Mesendoderm (in vitro differentiated cells): ENCODE measurements around the gene ARPC5.
"Not testable (repeated sequence)": the region's sequence is repeated elsewhere in the genome, so short reads cannot be mapped to it uniquely, and the experiment has no call there.

ENCODE experiments used
- DNase-seq: peaks from one replicate; pipeline ENCODE4 v3.0.0; 2013
- H2AK5ac ChIP-seq: 2 replicates; pipeline ENCODE4 v1.6.1; 2013; ENCODE audit warnings: low read length, inconsistent platforms
- H2BK120ac ChIP-seq: 2 replicates; pipeline ENCODE4 v1.6.1; 2013; ENCODE audit warnings: low read depth, mild to moderate bottlenecking, low read length, moderate library complexity, mixed read lengths
- H2BK15ac ChIP-seq: replicated peaks from 2 replicates; pipeline ENCODE4 v1.6.1; 2013; ENCODE audit warnings: low read depth, mild to moderate bottlenecking, moderate library complexity
- H2BK5ac ChIP-seq: 2 replicates; pipeline ENCODE4 v1.6.1; 2013; ENCODE audit warnings: low read length, inconsistent platforms
- H3K18ac ChIP-seq: 2 replicates; pipeline ENCODE4 v1.6.1; 2013; ENCODE audit warnings: mild to moderate bottlenecking, low read length, mixed read lengths
- H3K23ac ChIP-seq: one replicate; pipeline ENCODE4 v1.6.1; 2013; ENCODE audit warnings: low read length
- H3K27ac ChIP-seq: 2 replicates; pipeline ENCODE4 v1.5.1; 2013; ENCODE audit warnings: low read depth, mild to moderate bottlenecking, inconsistent platforms, low read length, moderate library complexity
- H3K27me3 ChIP-seq: 2 replicates; pipeline ENCODE4 v1.6.1; 2013; ENCODE audit warnings: low read length, control low read depth, mild to moderate bottlenecking, inconsistent platforms; ENCODE audit not compliant: insufficient read depth, poor library complexity
- H3K36me3 ChIP-seq: 2 replicates; pipeline ENCODE4 v1.6.1; 2013; ENCODE audit warnings: low read length, inconsistent platforms; ENCODE audit not compliant: control insufficient read depth, insufficient read depth
- H3K4ac ChIP-seq: one replicate; pipeline ENCODE4 v1.6.1; 2013; ENCODE audit warnings: low read depth, mild to moderate bottlenecking, low read length, moderate library complexity
- H3K4me1 ChIP-seq: 2 replicates; pipeline ENCODE4 v1.6.1; 2013; ENCODE audit warnings: low read depth, low read length, inconsistent platforms; ENCODE audit not compliant: control insufficient read depth
- H3K4me2 ChIP-seq: 2 replicates; pipeline ENCODE4 v1.6.1; 2013; ENCODE audit warnings: low read length
- H3K4me3 ChIP-seq: 2 replicates; pipeline ENCODE4 v1.5.1; 2013; ENCODE audit warnings: mild to moderate bottlenecking, low read length
- H3K56ac ChIP-seq: one replicate; pipeline ENCODE4 v1.6.1; 2013; ENCODE audit warnings: low read length
- H3K79me1 ChIP-seq: 2 replicates; pipeline ENCODE4 v1.6.1; 2013; ENCODE audit warnings: low read length, inconsistent platforms
- H3K79me2 ChIP-seq: 2 replicates; pipeline ENCODE4 v1.6.1; 2013; ENCODE audit warnings: mild to moderate bottlenecking, low read length; ENCODE audit not compliant: control insufficient read depth, insufficient read depth
- H3K9ac ChIP-seq: 2 replicates; pipeline ENCODE4 v1.6.1; 2013; ENCODE audit warnings: low read length, inconsistent platforms
- H4K5ac ChIP-seq: one replicate; pipeline ENCODE4 v1.6.1; 2013; ENCODE audit warnings: low read length
- H4K8ac ChIP-seq: one replicate; pipeline ENCODE4 v1.6.1; 2013; ENCODE audit warnings: low read depth, mild to moderate bottlenecking, control low read depth, low read length, moderate library complexity
- WGBS: extraction: QIAGEN DNeasy Blood & Tissue Kit; methylation state at CpG from one replicate; pipeline ENCODE4 v1.1.7; 2013; ENCODE audit warnings: low lambda C conversion rate, missing lambda C conversion rate; ENCODE audit not compliant: insufficient coverage; ENCODE audit errors: extremely low coverage; 5-methylcytosine and 5-hydroxymethylcytosine counted together

ARPC5 gene

DNA sequence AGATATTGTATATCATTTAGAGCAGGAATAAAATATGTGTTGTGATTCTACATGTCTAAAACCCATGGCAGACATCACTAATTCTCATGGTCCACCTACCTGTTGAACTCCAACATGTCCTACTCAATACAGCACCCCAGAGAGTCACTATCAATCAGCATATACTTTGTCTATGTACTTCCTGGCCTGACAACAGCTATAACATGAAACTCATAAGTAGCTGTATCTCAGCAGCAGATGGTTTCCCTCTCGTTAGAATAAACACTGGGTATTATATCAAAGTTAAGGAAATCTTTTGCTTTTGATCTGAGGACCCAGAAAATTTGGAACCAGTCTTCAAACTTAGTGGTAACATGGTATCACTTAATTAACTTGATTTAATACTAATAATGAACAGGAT is 15.8 kb downstream of the ARPC5 start:
- Histone ChIP-seq H2AK5ac (no peak overlapping the region), H2BK120ac (no peak overlapping the region), H4K8ac (no peak overlapping the region), H3K18ac (no peak overlapping the region), H3K56ac (no peak overlapping the region), H3K4me2 (no peak overlapping the region), H3K9ac (no peak overlapping the region), H3K4me3 (no peak overlapping the region), H3K4ac (no peak overlapping the region), H2BK5ac (no peak overlapping the region), H3K23ac (no peak overlapping the region), H4K5ac (no peak overlapping the region), H2BK15ac (no peak overlapping the region), H3K27me3 (no peaks in the 10 kb centered on the region), H3K36me3 (no peaks in the 10 kb centered on the region), H3K27ac (no peak overlapping the region), H3K79me1 (no peaks in the 10 kb centered on the region), H3K79me2 (no peaks in the 10 kb centered on the region), H3K4me1 (no peaks in the 10 kb centered on the region)
- no CpG with 5 or more reads among the region's 1 CpG for WGBS
- DNase-seq: no peak

DNA sequence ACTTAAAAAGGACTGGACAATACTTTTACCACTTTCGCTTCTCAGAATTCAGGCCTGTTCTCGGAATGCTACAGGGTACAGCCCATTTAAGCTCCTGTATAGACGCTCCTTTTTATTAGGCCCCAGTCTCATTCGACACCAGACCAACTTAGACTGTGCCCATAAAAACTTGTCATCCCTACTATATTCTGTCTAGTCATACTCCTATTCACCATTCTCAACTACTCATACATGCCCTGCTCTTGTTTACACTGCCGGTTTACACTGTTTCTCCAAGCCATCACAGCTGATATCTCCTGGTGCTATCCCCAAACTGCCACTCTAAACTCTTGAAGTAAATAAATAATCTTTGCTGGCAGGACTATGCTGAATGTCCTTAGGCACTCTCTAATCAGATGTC is 17.4 kb downstream of the ARPC5 start:
- not testable (repeated sequence) for H4K8ac ChIP-seq, H3K9ac ChIP-seq, H3K4me3 ChIP-seq, H3K27ac ChIP-seq, H3K56ac ChIP-seq, H2BK120ac ChIP-seq, H2AK5ac ChIP-seq, H4K5ac ChIP-seq, H3K4me1 ChIP-seq, H3K4ac ChIP-seq, H3K27me3 ChIP-seq, H3K18ac ChIP-seq, H3K23ac ChIP-seq, H2BK5ac ChIP-seq, H3K79me2 ChIP-seq, H3K36me3 ChIP-seq, H2BK15ac ChIP-seq, H3K79me1 ChIP-seq, H3K4me2 ChIP-seq, DNase-seq
- WGBS: no CpG with 5 or more reads among the region's 5 CpGs

DNA sequence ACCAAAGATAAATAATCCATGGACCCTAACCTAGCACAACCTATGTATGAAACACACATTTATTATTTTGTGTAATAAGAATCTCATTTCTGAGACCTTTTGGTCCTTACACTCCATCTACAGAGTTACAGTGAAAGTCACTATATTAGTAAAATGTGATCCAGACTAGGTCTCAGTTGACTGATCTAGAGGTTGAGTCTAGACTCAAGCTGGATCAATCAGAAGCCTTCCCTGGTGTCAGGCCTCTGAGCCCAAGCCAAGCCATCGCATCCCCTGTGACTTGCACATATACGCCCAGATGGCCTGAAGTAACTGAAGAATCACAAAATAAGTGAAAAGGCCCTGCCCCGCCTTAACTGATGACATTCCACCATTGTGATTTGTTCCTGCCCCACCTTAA is 22.6 kb downstream of the ARPC5 start:
- not testable (repeated sequence) for H2BK5ac ChIP-seq, DNase-seq, H2BK120ac ChIP-seq, H3K4me2 ChIP-seq, H3K18ac ChIP-seq, H3K79me1 ChIP-seq, H4K8ac ChIP-seq, H3K36me3 ChIP-seq, H3K4me1 ChIP-seq, H3K4me3 ChIP-seq, H2BK15ac ChIP-seq, H3K4ac ChIP-seq, H3K79me2 ChIP-seq, H3K23ac ChIP-seq, H3K27ac ChIP-seq, H2AK5ac ChIP-seq, H3K56ac ChIP-seq, H3K9ac ChIP-seq, H3K27me3 ChIP-seq, H4K5ac ChIP-seq
- WGBS: no CpG with 5 or more reads among the region's 3 CpGs

DNA sequence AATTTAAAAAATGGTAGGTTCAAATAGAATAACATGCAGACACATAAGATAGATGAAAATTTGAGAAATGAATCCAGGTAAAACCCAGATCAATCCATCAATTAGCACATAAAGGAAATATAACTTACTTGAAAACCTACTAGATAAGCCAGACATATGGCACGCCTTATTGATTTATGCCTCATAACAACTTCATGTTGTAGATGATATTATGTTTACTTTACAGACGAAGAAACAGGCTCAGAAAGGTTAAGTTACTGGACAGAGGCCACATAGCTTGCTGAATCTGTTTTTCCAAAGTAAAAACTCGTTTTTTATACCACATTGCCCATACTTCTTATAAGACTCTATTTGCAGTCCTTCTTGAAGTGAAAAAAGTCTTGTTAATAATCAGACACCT is 23.2 kb downstream of the ARPC5 start:
- Histone ChIP-seq H3K23ac (no peak overlapping the region), H3K79me2 (no peaks in the 10 kb centered on the region), H3K27ac (no peak overlapping the region), H3K9ac (no peak overlapping the region), H2BK15ac (no peak overlapping the region), H4K5ac (no peak overlapping the region), H2BK5ac (no peak overlapping the region), H3K79me1 (no peaks in the 10 kb centered on the region), H3K27me3 (no peaks in the 10 kb centered on the region), H3K18ac (no peak overlapping the region), H3K56ac (no peak overlapping the region), H3K4me1 (no peaks in the 10 kb centered on the region), H4K8ac (no peak overlapping the region), H3K4ac (no peak overlapping the region), H2BK120ac (no peak overlapping the region), H2AK5ac (no peak overlapping the region), H3K4me3 (no peak overlapping the region), H3K36me3 (no peaks in the 10 kb centered on the region), H3K4me2 (no peak overlapping the region)
- DNase-seq: no peak
- WGBS: no CpG with 5 or more reads among the region's 3 CpGs

GRCh38 chr1:183611021-183611420 is 24.6 kb downstream of the ARPC5 start:
- no peak overlapping the region for H3K9ac ChIP-seq

DNA sequence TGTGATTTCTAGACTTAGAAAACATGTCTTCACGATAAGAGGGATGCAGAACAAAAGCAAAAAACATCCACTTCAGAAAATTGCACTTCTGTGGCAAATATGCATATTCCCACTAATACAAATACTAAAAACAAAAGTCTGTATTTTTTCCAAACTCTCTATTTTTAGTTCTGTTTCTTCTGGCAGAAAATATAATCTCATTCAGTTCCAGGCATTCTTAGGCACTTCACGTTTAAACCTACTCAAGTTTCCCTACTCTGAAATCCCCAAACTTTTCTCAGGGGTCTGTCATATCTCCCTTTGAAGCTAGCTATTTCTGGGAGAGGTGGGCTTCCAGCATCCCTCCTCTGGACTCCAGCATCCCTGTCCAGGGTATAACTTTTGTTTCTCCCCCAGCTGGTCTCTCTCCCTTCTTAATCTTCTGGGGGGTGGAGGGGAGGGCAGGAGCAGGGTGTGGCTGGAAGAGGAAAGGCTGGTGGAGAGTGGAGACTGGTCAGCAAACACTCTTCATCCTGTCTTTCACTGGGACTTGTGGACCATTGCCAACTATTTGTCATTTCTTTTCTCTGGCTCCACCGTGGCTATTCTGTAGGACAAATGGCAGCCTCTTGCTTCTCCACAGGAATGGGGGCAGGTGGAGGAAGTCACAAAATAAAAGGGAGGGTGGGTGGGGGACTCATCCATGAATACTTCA is 25.7 kb downstream of the ARPC5 start:
- H4K5ac ChIP-seq: no peak overlapping the region
- no peaks in the 10 kb centered on the region for H3K79me1 ChIP-seq
- no peak overlapping the region for H4K8ac ChIP-seq
- no peak overlapping the region for H3K4me2 ChIP-seq
- H3K56ac ChIP-seq: no peak overlapping the region
- DNase-seq: no peak
- H2BK120ac ChIP-seq: no peak overlapping the region
- no peak overlapping the region for H2BK5ac ChIP-seq
- H3K36me3 ChIP-seq: no peaks in the 10 kb centered on the region
- no peaks in the 10 kb centered on the region for H3K27me3 ChIP-seq
- no CpG with 5 or more reads among the region's 3 CpGs for WGBS
- no peak overlapping the region for H2BK15ac ChIP-seq
- no peak overlapping the region for H3K27ac ChIP-seq
- H3K79me2 ChIP-seq: no peaks in the 10 kb centered on the region
- no peak overlapping the region for H3K23ac ChIP-seq
- H2AK5ac ChIP-seq: no peak overlapping the region
- H3K4ac ChIP-seq: no peak overlapping the region
- H3K9ac ChIP-seq: no peak overlapping the region
- no peak overlapping the region for H3K18ac ChIP-seq
- H3K4me3 ChIP-seq: no peak overlapping the region
- no peaks in the 10 kb centered on the region for H3K4me1 ChIP-seq

More at GRCh38 chr1:183611021-183611420, 24.6 kb downstream of the ARPC5 start:
- H3K36me3 ChIP-seq: no peaks in the 10 kb centered on the region
- no peak overlapping the region for H4K5ac ChIP-seq
- H2AK5ac ChIP-seq: no peak overlapping the region
- no peaks in the 10 kb centered on the region for H3K79me2 ChIP-seq
- WGBS: no CpG with 5 or more reads among the region's 2 CpGs
- no peak overlapping the region for H3K4me3 ChIP-seq
- H4K8ac ChIP-seq: no peak overlapping the region
- no peak overlapping the region for H3K27ac ChIP-seq
- H3K4me1 ChIP-seq: no peaks in the 10 kb centered on the region
- H3K79me1 ChIP-seq: no peaks in the 10 kb centered on the region
- no peak overlapping the region for H3K4ac ChIP-seq
- H3K27me3 ChIP-seq: no peaks in the 10 kb centered on the region
- DNase-seq: no peak
- H2BK5ac ChIP-seq: no peak overlapping the region
- H3K56ac ChIP-seq: no peak overlapping the region
- no peak overlapping the region for H2BK15ac ChIP-seq
- H3K23ac ChIP-seq: no peak overlapping the region
- H3K18ac ChIP-seq: no peak overlapping the region
- H2BK120ac ChIP-seq: no peak overlapping the region
- H3K4me2 ChIP-seq: no peak overlapping the region
